Measurements from ENCODE around the gene KRTAP21-2. TPM values are rescaled to one million over a fixed set of nuclear protein-coding genes. Genes with fewer than 3 reads are reported as not detected.
"Not testable (repeated sequence)": the region's sequence is repeated elsewhere in the genome, so short reads cannot be mapped to it uniquely, and the experiment has no call there.

KRTAP21-2 gene
- total RNA-seq, 1 experiment from 2014 or later = not detected

GRCh38 chr21:30769724-30770431, 22.8 kb upstream of the KRTAP21-2 start:
- no TSS peak for BruUV-seq (replicated peaks)
- POLR2A ChIA-PET (ENCODE audit: unreplicated experiment) = no interaction called here
- H3K79me2 ChIP-seq (ENCODE audit: low read depth) = no peaks in the 10 kb centered on the region
- H2AFZ ChIP-seq = no peak overlapping the region
- no peak overlapping the region for H3K4me2 ChIP-seq
- TF ChIP-seq, protein P1, sequence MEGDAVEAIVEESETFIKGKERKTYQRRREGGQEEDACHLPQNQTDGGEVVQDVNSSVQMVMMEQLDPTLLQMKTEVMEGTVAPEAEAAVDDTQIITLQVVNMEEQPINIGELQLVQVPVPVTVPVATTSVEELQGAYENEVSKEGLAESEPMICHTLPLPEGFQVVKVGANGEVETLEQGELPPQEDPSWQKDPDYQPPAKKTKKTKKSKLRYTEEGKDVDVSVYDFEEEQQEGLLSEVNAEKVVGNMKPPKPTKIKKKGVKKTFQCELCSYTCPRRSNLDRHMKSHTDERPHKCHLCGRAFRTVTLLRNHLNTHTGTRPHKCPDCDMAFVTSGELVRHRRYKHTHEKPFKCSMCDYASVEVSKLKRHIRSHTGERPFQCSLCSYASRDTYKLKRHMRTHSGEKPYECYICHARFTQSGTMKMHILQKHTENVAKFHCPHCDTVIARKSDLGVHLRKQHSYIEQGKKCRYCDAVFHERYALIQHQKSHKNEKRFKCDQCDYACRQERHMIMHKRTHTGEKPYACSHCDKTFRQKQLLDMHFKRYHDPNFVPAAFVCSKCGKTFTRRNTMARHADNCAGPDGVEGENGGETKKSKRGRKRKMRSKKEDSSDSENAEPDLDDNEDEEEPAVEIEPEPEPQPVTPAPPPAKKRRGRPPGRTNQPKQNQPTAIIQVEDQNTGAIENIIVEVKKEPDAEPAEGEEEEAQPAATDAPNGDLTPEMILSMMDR (conservative IDR thresholded peaks at IDR 0.05) = no peak
- TF ChIP-seq EZH2 (IDR thresholded peaks at IDR 0.05; ENCODE audit: low read depth) = no peak
- H3K9me2 ChIP-seq (ENCODE audit: insufficient read depth) = no peaks in the 10 kb centered on the region
- H3K36me3 ChIP-seq (ENCODE audit: low read depth) = no peaks in the 10 kb centered on the region
- H3K4me3 ChIP-seq = no peak overlapping the region
- no peaks in the 10 kb centered on the region for H3K27me3 ChIP-seq (ENCODE audit: insufficient read depth, low read depth)
- no peak overlapping the region for H3K27ac ChIP-seq
- no peaks in the 10 kb centered on the region for H3F3A ChIP-seq (ENCODE audit: insufficient read depth, low read depth)
- intact Hi-C loops (cut with micrococcal nuclease; ENCODE audit: unreplicated experiment) = no loop called here
- no peak for DNase-seq
- no peaks in the 10 kb centered on the region for H3K9me3 ChIP-seq (ENCODE audit: insufficient read depth, low read depth)
- CTCF ChIA-PET = no interaction called here
- H3K4me1 ChIP-seq (replicated peaks; ENCODE audit: insufficient read depth) = no peaks in the 10 kb centered on the region
- H4K20me1 ChIP-seq (ENCODE audit: insufficient read depth) = no peaks in the 10 kb centered on the region

GRCh38 chr21:30760776-30761175, 13.7 kb upstream of the KRTAP21-2 start:
- Histone ChIP-seq H3F3A (ENCODE audit: insufficient read depth, low read depth) (no peaks in the 10 kb centered on the region), H2AFZ (no peak overlapping the region), H3K4me2 (no peak overlapping the region), H3K4me1 (replicated peaks; ENCODE audit: insufficient read depth) (no peaks in the 10 kb centered on the region), H3K27me3 (ENCODE audit: insufficient read depth, low read depth) (no peaks in the 10 kb centered on the region), H3K9me2 (ENCODE audit: insufficient read depth) (no peaks in the 10 kb centered on the region), H3K9me3 (ENCODE audit: insufficient read depth, low read depth) (no peaks in the 10 kb centered on the region), H3K36me3 (ENCODE audit: low read depth) (no peaks in the 10 kb centered on the region), H4K20me1 (ENCODE audit: insufficient read depth) (no peaks in the 10 kb centered on the region), H3K4me3 (no peak overlapping the region), H3K79me2 (ENCODE audit: low read depth) (no peaks in the 10 kb centered on the region), H3K27ac (no peak overlapping the region)
- ChIA-PET CTCF (no interaction called here), POLR2A (ENCODE audit: unreplicated experiment) (no interaction called here)
- TF ChIP-seq EZH2 (IDR thresholded peaks at IDR 0.05; ENCODE audit: low read depth) = no peak
- TF ChIP-seq, protein P1 (conservative IDR thresholded peaks at IDR 0.05) = no peak
- DNase-seq = no peak
- no TSS peak for BruUV-seq (replicated peaks)
- intact Hi-C loops (cut with micrococcal nuclease; ENCODE audit: unreplicated experiment) = no loop called here

GRCh38 chr21:30758306-30758705, 11.2 kb upstream of the KRTAP21-2 start:
- ChIA-PET CTCF (no interaction called here), POLR2A (ENCODE audit: unreplicated experiment) (no interaction called here)

DNA sequence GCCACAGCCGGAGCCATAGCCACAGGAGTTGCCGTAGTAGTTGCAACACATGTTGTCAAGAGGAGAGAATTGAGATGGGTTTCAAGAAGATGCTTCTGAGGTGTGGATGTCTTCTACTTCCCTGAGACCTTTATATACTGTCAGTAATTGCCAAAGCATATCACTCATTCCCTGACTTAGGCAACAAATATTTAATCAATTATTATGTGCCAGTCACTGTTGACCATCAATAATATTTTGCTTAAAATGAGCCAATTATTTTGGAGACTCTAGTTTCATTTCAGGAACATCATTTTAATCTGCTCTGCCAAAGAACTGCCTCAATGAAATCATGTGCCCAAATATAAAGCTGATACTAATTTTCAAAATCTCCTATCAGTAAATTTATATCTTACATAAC, 8.3 kb upstream of the KRTAP21-2 start, which contains the start of gene KRTAP21-1:
TSS of gene KRTAP21-1 (minus strand) at position 101 of the 400 bp plus-strand sequence. CDS start at position 51, 50 bp downstream.
- H3K79me2 ChIP-seq (ENCODE audit: low read depth); H3K9me2 ChIP-seq (ENCODE audit: insufficient read depth); POLR2A ChIA-PET (ENCODE audit: unreplicated experiment); H3K9me3 ChIP-seq (ENCODE audit: insufficient read depth, low read depth); CTCF ChIA-PET; H3F3A ChIP-seq (ENCODE audit: insufficient read depth, low read depth); H3K27me3 ChIP-seq (ENCODE audit: insufficient read depth, low read depth); DNase-seq; intact Hi-C loops (cut with micrococcal nuclease; ENCODE audit: unreplicated experiment); H3K4me3 ChIP-seq; H2AFZ ChIP-seq; H3K27ac ChIP-seq; H3K4me1 ChIP-seq (replicated peaks; ENCODE audit: insufficient read depth); H3K4me2 ChIP-seq; H3K36me3 ChIP-seq (ENCODE audit: low read depth); H4K20me1 ChIP-seq (ENCODE audit: insufficient read depth); BruUV-seq (replicated peaks): not testable (repeated sequence)

More at GRCh38 chr21:30758306-30758705, 11.2 kb upstream of the KRTAP21-2 start:
- intact Hi-C loops (cut with micrococcal nuclease; ENCODE audit: unreplicated experiment) = no loop called here
- Histone ChIP-seq H3K9me2 (ENCODE audit: insufficient read depth) (no peaks in the 10 kb centered on the region), H3K27ac (no peak overlapping the region), H4K20me1 (ENCODE audit: insufficient read depth) (no peaks in the 10 kb centered on the region), H3K9me3 (ENCODE audit: insufficient read depth, low read depth) (no peaks in the 10 kb centered on the region), H3K36me3 (ENCODE audit: low read depth) (no peaks in the 10 kb centered on the region), H3F3A (ENCODE audit: insufficient read depth, low read depth) (no peaks in the 10 kb centered on the region), H3K4me3 (no peak overlapping the region), H3K4me2 (no peak overlapping the region), H3K79me2 (ENCODE audit: low read depth) (no peaks in the 10 kb centered on the region), H3K4me1 (replicated peaks; ENCODE audit: insufficient read depth) (no peaks in the 10 kb centered on the region), H2AFZ (no peak overlapping the region), H3K27me3 (ENCODE audit: insufficient read depth, low read depth) (no peaks in the 10 kb centered on the region)
- no peak for DNase-seq
- TF ChIP-seq EZH2 (IDR thresholded peaks at IDR 0.05; ENCODE audit: low read depth) = no peak
- TF ChIP-seq, protein P1 (conservative IDR thresholded peaks at IDR 0.05) = no peak
- BruUV-seq (replicated peaks) = no TSS peak

Measured in PC-9 (cell line).